Esophagus squamous epithelium (tissue), 4 donors: ENCODE results near the gene COLQ.

Experiments
- CTCF ChIP-seq, 6 experiments: fragments of 450-650 bp in 4 of 6; fragments of 200-600 bp in 2 of 6; sonication (generic) in 2 of 6; IDR thresholded peaks; one replicate each; pipeline ENCODE4 v1.5.1; 2016 to 2019; ENCODE audit warnings: antibody characterized with exemption in 6 of 6, mild to moderate bottlenecking in 4 of 6, moderate library complexity in 4 of 6
- POLR2A ChIP-seq, 4 donors: fragments of 450-650 bp; IDR thresholded peaks; one replicate each; pipeline ENCODE4 v1.6.1; 2017; ENCODE audit warnings: antibody characterized with exemption in 4 of 4, mild to moderate bottlenecking in 4 of 4, moderate library complexity in 3 of 4

- TF ChIP-seq CTCF (IDR thresholded peaks at IDR 0.05) (no peak), POLR2A (IDR thresholded peaks at IDR 0.05) (no peak)
Measured at GRCh38 chr3:15460891-15461531, 60.5 kb downstream of the COLQ start.
